Measurements from ENCODE around the gene NIPSNAP3A.

The NIPSNAP3A gene

DNA sequence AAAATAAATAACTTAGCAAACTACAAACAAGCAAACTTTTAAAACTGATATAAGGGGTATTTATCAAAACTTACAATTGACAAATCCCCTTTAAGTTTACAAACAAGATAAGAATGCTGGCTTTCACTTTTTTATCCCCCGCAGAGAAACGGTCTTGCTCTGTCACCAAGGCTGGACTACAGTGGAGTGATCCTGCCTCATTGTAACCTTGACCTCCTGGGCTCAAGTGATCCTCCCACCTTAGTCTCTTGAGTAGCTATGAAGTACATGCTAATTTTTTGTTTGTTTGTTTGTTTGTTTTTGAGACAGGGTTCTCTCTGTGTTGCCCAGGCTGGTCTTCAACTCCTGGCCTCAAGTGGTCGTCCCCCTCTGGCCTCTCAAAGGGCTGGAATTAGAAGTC is 9.0 kb upstream of the NIPSNAP3A start:
- TF ChIP-seq SIN3A (IDR thresholded peaks at IDR 0.05; ENCODE audit: borderline replicate concordance, insufficient read depth, low read length) (no peak), POLR2AphosphoS5 (IDR thresholded peaks at IDR 0.05; ENCODE audit: low read depth, low read length) (no peak), REST (IDR thresholded peaks at IDR 0.05; ENCODE audit: insufficient read depth in 1 of 2, low read depth in 2 of 2, low read length in 2 of 2) (no peak), FOXP2 (optimal IDR thresholded peaks at IDR 0.05; ENCODE audit: borderline replicate concordance, extremely low read depth, extremely low read length, insufficient read depth) (no peak), TAF1 (IDR thresholded peaks at IDR 0.05; ENCODE audit: borderline replicate concordance, insufficient read depth, low read length) (no peak)

DNA sequence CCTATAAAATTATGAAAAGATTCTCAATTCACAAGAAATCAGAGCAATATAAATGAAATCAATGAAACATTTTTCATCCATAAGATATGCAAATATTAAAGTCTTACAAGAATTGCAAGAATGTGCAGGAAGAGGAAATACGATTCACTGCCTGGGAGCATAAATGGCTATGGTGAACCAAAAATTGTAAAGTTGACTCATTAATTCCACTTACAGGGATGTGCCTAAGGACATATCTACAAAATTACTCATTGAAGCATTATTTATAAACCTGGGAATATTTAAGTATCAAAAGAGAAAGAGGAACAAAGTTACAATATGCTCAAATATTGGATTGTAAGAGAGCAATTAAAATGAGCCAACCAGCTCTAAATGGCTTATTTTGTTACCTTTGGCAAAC is 6.9 kb upstream of the NIPSNAP3A start:
- TF ChIP-seq TAF1 (IDR thresholded peaks at IDR 0.05; ENCODE audit: borderline replicate concordance, insufficient read depth, low read length) (no peak), FOXP2 (optimal IDR thresholded peaks at IDR 0.05; ENCODE audit: borderline replicate concordance, extremely low read depth, extremely low read length, insufficient read depth) (no peak), POLR2AphosphoS5 (IDR thresholded peaks at IDR 0.05; ENCODE audit: low read depth, low read length) (no peak), REST (IDR thresholded peaks at IDR 0.05; ENCODE audit: insufficient read depth in 1 of 2, low read depth in 2 of 2, low read length in 2 of 2) (no peak), SIN3A (IDR thresholded peaks at IDR 0.05; ENCODE audit: borderline replicate concordance, insufficient read depth, low read length) (no peak)

DNA sequence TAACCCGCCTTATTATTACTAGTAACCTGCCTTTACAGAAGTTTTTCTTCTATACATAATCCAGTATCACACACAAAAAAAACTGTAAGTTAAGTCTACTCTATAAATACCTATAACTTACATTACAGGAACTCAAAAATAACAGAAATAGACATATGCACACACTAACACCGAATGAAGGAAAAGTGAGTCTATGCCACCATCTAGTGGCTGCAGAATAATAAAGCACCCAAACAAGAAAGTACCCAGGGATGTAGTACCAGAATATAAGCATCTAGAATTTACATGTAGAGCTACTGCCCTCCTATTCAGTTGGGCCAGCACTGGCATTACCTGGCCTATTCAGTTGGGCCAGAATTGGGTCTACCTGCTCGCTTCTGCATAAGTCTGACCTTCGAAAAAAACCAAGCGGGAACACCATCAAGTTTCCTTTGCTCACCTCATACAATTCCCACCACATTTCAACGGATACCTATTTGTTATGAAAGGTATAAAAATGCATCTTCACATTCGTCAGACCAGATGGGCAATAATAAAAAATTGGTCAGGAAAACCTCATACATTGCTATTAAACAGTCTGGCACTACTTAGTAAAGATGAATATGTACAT is 4.0 kb upstream of the NIPSNAP3A start:
- TF ChIP-seq FOXP2 (optimal IDR thresholded peaks at IDR 0.05; ENCODE audit: borderline replicate concordance, extremely low read depth, extremely low read length, insufficient read depth) (no peak), REST (IDR thresholded peaks at IDR 0.05; ENCODE audit: insufficient read depth in 1 of 2, low read depth in 2 of 2, low read length in 2 of 2) (no peak), TAF1 (IDR thresholded peaks at IDR 0.05; ENCODE audit: borderline replicate concordance, insufficient read depth, low read length) (no peak), SIN3A (IDR thresholded peaks at IDR 0.05; ENCODE audit: borderline replicate concordance, insufficient read depth, low read length) (no peak), POLR2AphosphoS5 (IDR thresholded peaks at IDR 0.05; ENCODE audit: low read depth, low read length) (no peak)

GRCh38 chr9:104745852-104746251 is 1.6 kb upstream of the NIPSNAP3A start:
- no peak for TF ChIP-seq REST (IDR thresholded peaks at IDR 0.05; ENCODE audit: insufficient read depth in 1 of 2, low read depth in 2 of 2, low read length in 2 of 2)
- TF ChIP-seq FOXP2 (optimal IDR thresholded peaks at IDR 0.05; ENCODE audit: borderline replicate concordance, extremely low read depth, extremely low read length, insufficient read depth): no peak
- TF ChIP-seq POLR2AphosphoS5 (IDR thresholded peaks at IDR 0.05; ENCODE audit: low read depth, low read length): no peak
- TF ChIP-seq TAF1 (IDR thresholded peaks at IDR 0.05; ENCODE audit: borderline replicate concordance, insufficient read depth, low read length): no peak
- no peak for TF ChIP-seq SIN3A (IDR thresholded peaks at IDR 0.05; ENCODE audit: borderline replicate concordance, insufficient read depth, low read length)

Measured in PFSK-1 (cell line).